HepG2 (cell line): ENCODE measurements around the gene VSIG2.

Source experiments
- CREM ChIP-seq, 2 experiments: sonication (generic) in 1 of 2; formaldehyde crosslinking in 1 of 2; IDR thresholded peaks; 2 replicates each; pipeline versions ENCODE4 v1.4.0 to v1.6.1; 2016 to 2020; ENCODE audit warnings: antibody characterized with exemption in 1 of 2, mild to moderate bottlenecking in 1 of 2, missing genetic modification reagents in 1 of 2
- GATA4 ChIP-seq: sonication (generic); IDR thresholded peaks from 2 replicates; pipeline ENCODE4 v1.6.1; 2016; ENCODE audit warnings: antibody characterized with exemption, low read depth, borderline replicate concordance
- PCBP2 ChIP-seq: fragments of 200-400 bp; formaldehyde crosslinking; optimal IDR thresholded peaks from 2 replicates; pipeline ENCODE3; 2018; ENCODE audit warnings: low read length, low read depth; ENCODE audit not compliant: poor library complexity, severe bottlenecking
- POLR2A ChIP-seq, 2 experiments: IDR thresholded peaks; 2 replicates each; pipeline ENCODE4 v1.6.1; 2011; ENCODE audit warnings: low read depth in 2 of 2, low read length in 2 of 2, mild to moderate bottlenecking in 1 of 2, moderate library complexity in 1 of 2; ENCODE audit not compliant: insufficient read depth in 1 of 2
- SIN3A ChIP-seq: IDR thresholded peaks from 2 replicates; pipeline ENCODE4 v1.6.1; 2011; ENCODE audit warnings: low read depth, mild to moderate bottlenecking, control low read depth, low read length, borderline replicate concordance
- TF ChIP-seq, protein P1 (sequence below): sonication (generic); formaldehyde crosslinking; IDR thresholded peaks from 2 replicates; pipeline ENCODE4 v1.5.0; 2020; ENCODE audit warnings: mild to moderate bottlenecking, missing genetic modification reagents, moderate library complexity
- TF ChIP-seq, protein P2 (sequence below): sonication (generic); formaldehyde crosslinking; IDR thresholded peaks from 2 replicates; pipeline ENCODE4 v1.8.0; 2023; ENCODE audit warnings: mild to moderate bottlenecking, missing genetic modification reagents

DNA sequence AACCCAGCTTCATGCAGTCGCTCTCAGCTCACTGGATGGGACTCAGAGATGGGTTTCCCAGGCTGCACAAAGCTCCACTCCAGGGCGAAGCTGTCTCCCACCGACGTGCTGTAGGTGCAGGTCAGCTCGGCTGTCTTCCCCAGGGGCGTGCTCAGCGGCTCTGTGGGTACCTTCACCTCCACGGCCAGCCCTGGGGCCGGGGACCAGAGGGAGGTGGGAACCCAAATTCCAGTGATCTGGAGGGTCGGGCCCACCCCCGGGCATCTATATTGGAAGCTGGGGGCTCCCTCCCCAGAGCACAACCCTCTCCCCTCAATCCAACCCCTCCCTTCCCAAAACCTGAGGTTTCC is 689 bp downstream of the VSIG2 start:
- TF ChIP-seq, protein P1, sequence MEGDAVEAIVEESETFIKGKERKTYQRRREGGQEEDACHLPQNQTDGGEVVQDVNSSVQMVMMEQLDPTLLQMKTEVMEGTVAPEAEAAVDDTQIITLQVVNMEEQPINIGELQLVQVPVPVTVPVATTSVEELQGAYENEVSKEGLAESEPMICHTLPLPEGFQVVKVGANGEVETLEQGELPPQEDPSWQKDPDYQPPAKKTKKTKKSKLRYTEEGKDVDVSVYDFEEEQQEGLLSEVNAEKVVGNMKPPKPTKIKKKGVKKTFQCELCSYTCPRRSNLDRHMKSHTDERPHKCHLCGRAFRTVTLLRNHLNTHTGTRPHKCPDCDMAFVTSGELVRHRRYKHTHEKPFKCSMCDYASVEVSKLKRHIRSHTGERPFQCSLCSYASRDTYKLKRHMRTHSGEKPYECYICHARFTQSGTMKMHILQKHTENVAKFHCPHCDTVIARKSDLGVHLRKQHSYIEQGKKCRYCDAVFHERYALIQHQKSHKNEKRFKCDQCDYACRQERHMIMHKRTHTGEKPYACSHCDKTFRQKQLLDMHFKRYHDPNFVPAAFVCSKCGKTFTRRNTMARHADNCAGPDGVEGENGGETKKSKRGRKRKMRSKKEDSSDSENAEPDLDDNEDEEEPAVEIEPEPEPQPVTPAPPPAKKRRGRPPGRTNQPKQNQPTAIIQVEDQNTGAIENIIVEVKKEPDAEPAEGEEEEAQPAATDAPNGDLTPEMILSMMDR (CRISPR knock-in tag), result no peak
- TF ChIP-seq, protein P2, sequence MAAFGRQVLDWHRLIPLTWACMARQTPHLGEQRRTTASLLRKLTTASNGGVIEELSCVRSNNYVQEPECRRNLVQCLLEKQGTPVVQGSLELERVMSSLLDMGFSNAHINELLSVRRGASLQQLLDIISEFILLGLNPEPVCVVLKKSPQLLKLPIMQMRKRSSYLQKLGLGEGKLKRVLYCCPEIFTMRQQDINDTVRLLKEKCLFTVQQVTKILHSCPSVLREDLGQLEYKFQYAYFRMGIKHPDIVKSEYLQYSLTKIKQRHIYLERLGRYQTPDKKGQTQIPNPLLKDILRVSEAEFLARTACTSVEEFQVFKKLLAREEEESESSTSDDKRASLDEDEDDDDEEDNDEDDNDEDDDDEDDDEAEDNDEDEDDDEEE (CRISPR knock-in tag), result no peak
- no peak for TF ChIP-seq POLR2A (IDR thresholded peaks at IDR 0.05; ENCODE audit: insufficient read depth in 1 of 2, low read depth in 2 of 2, low read length in 2 of 2)
- TF ChIP-seq CREM (IDR thresholded peaks at IDR 0.05), result no peak
- TF ChIP-seq CREM (CRISPR knock-in tag; IDR thresholded peaks at IDR 0.05), result no peak
- no peak for TF ChIP-seq SIN3A
- TF ChIP-seq PCBP2, result no peak
- TF ChIP-seq GATA4, result no peak
